Measurements from ENCODE around the gene SLC6A19.

The SLC6A19 gene

GRCh38 chr5:1177826-1178528, 23.4 kb upstream of the SLC6A19 start:
- no peak overlapping the region for H3K27ac ChIP-seq

GRCh38 chr5:1178529-1179382, 22.6 kb upstream of the SLC6A19 start:
- no peak overlapping the region for H3K27ac ChIP-seq

More at GRCh38 chr5:1177826-1178528, 23.4 kb upstream of the SLC6A19 start:
- H3K4me3 ChIP-seq: no peak overlapping the region

GRCh38 chr5:1179383-1179715, 22.0 kb upstream of the SLC6A19 start:
- H3K27ac ChIP-seq: no peak overlapping the region
- no peak overlapping the region for H3K4me3 ChIP-seq

More at GRCh38 chr5:1178529-1179382, 22.6 kb upstream of the SLC6A19 start:
- H3K4me3 ChIP-seq: no peak overlapping the region

- Histone ChIP-seq H3K27ac (no peak overlapping the region), H3K4me3 (no peak overlapping the region)
Measured at GRCh38 chr5:1180096-1180495, 21.3 kb upstream of the SLC6A19 start.

GRCh38 chr5:1180841-1181271, 20.5 kb upstream of the SLC6A19 start:
- H3K27ac ChIP-seq: no peak overlapping the region
- no peak overlapping the region for H3K4me3 ChIP-seq

- Histone ChIP-seq H3K4me3 (no peak overlapping the region), H3K27ac (no peak overlapping the region)
Measured at GRCh38 chr5:1181451-1182359, 19.7 kb upstream of the SLC6A19 start.

- Histone ChIP-seq H3K4me3 (no peak overlapping the region), H3K27ac (no peak overlapping the region)
Measured at GRCh38 chr5:1182360-1182632, 19.1 kb upstream of the SLC6A19 start.

GRCh38 chr5:1182633-1183423, 18.6 kb upstream of the SLC6A19 start:
- H3K4me3 ChIP-seq: no peak overlapping the region

GRCh38 chr5:1183424-1184162, 17.8 kb upstream of the SLC6A19 start:
- no peak overlapping the region for H3K4me3 ChIP-seq
- H3K27ac ChIP-seq: no peak overlapping the region

More at GRCh38 chr5:1182633-1183423, 18.6 kb upstream of the SLC6A19 start:
- no peak overlapping the region for H3K27ac ChIP-seq

- no peak overlapping the region for H3K27ac ChIP-seq
- H3K4me3 ChIP-seq: no peak overlapping the region
Measured at GRCh38 chr5:1184163-1184470, 17.3 kb upstream of the SLC6A19 start.

GRCh38 chr5:1184481-1184880, 16.9 kb upstream of the SLC6A19 start:
- Histone ChIP-seq H3K4me3 (no peak overlapping the region), H3K27ac (no peak overlapping the region)

- Histone ChIP-seq H3K4me3 (no peak overlapping the region), H3K27ac (no peak overlapping the region)
Measured at GRCh38 chr5:1185038-1185627, 16.3 kb upstream of the SLC6A19 start.

- H3K27ac ChIP-seq: no peak overlapping the region
- H3K4me3 ChIP-seq: no peak overlapping the region
Measured at GRCh38 chr5:1185629-1186350, 15.6 kb upstream of the SLC6A19 start.

- Histone ChIP-seq H3K27ac (no peak overlapping the region), H3K4me3 (no peak overlapping the region)
Measured at GRCh38 chr5:1186351-1187233, 14.8 kb upstream of the SLC6A19 start.

- Histone ChIP-seq H3K4me3 (no peak overlapping the region), H3K27ac (no peak overlapping the region)
Measured at GRCh38 chr5:1187234-1187949, 14.0 kb upstream of the SLC6A19 start.

- no peak overlapping the region for H3K4me3 ChIP-seq
- H3K27ac ChIP-seq: no peak overlapping the region
Measured at GRCh38 chr5:1187950-1188334, 13.5 kb upstream of the SLC6A19 start.

- no peak overlapping the region for H3K27ac ChIP-seq
Measured at GRCh38 chr5:1188464-1188863, 12.9 kb upstream of the SLC6A19 start.

More at GRCh38 chr5:1188464-1188863, 12.9 kb upstream of the SLC6A19 start:
- H3K4me3 ChIP-seq: no peak overlapping the region

All from skin epidermis (tissue), 12 donors.